OCI-LY1 (cell line): ENCODE results near the gene CRADD.

ENCODE experiments used
- H2AFZ ChIP-seq: fragments of 200-600 bp; sonication (generic), shearing (Covaris generic); 2 replicates; pipeline ENCODE4 v1.6.0; 2014; ENCODE audit warnings: antibody characterized with exemption, mild to moderate bottlenecking, low read length
- H3F3A ChIP-seq: fragments of 200-600 bp; sonication (generic), shearing (Covaris generic); 2 replicates; pipeline ENCODE4 v1.6.0; 2014; ENCODE audit warnings: mild to moderate bottlenecking, antibody characterized with exemption, low read length, moderate library complexity; ENCODE audit not compliant: insufficient read depth
- H3K27ac ChIP-seq: fragments of 200-600 bp; sonication (generic); 2 replicates; pipeline ENCODE4 v1.5.1; 2014; ENCODE audit warnings: low read length, mixed run types, mild to moderate bottlenecking, low read depth; ENCODE audit not compliant: poor library complexity, severe bottlenecking
- H3K27me3 ChIP-seq: fragments of 200-600 bp; sonication (generic); 2 replicates; pipeline ENCODE4 v1.6.0; 2014; ENCODE audit warnings: antibody characterized with exemption, mild to moderate bottlenecking, low read length, moderate library complexity; ENCODE audit not compliant: insufficient read depth
- H3K36me3 ChIP-seq: fragments of 200-600 bp; sonication (generic); 2 replicates; pipeline ENCODE4 v1.6.1; 2014; ENCODE audit warnings: mild to moderate bottlenecking, antibody characterized with exemption, low read length, moderate library complexity, mixed read lengths; ENCODE audit not compliant: insufficient read depth
- H3K4me1 ChIP-seq: fragments of 200-600 bp; sonication (generic); 2 replicates; pipeline ENCODE4 v1.5.1; 2014; ENCODE audit warnings: mild to moderate bottlenecking, low read length, moderate library complexity; ENCODE audit not compliant: insufficient read depth, severe bottlenecking
- H3K4me2 ChIP-seq: fragments of 200-600 bp; sonication (generic), shearing (Covaris generic); 2 replicates; pipeline ENCODE4 v1.6.1; 2014; ENCODE audit warnings: low read length
- H3K4me3 ChIP-seq: fragments of 200-600 bp; sonication (generic); 2 replicates; pipeline ENCODE4 v1.5.1; 2014; ENCODE audit warnings: low read length, low read depth, mild to moderate bottlenecking, mixed read lengths; ENCODE audit not compliant: poor library complexity, severe bottlenecking
- H3K79me2 ChIP-seq: fragments of 200-600 bp; shearing (Covaris generic); 2 replicates; pipeline ENCODE4 v1.6.1; 2016; ENCODE audit warnings: mixed run types, low read length, mixed read lengths; ENCODE audit not compliant: insufficient read depth
- H3K9ac ChIP-seq: fragments of 200-600 bp; sonication (generic), shearing (Covaris generic); 2 replicates; pipeline ENCODE4 v1.6.1; 2014; ENCODE audit warnings: mild to moderate bottlenecking, low read length, mixed read lengths
- H3K9me2 ChIP-seq: fragments of 200-600 bp; sonication (generic), shearing (Covaris generic); 2 replicates; pipeline ENCODE4 v1.6.1; 2014; ENCODE audit warnings: low read depth, mild to moderate bottlenecking, low read length, mixed read lengths
- H3K9me3 ChIP-seq: fragments of 200-600 bp; shearing (Covaris generic); 2 replicates; pipeline ENCODE4 v1.6.1; 2014; ENCODE audit warnings: low read length, mixed read lengths
- H4K20me1 ChIP-seq: fragments of 200-600 bp; sonication (generic), shearing (Covaris generic); 2 replicates; pipeline ENCODE4 v1.6.0; 2016; ENCODE audit warnings: mild to moderate bottlenecking, low read length; ENCODE audit not compliant: insufficient read depth
- EZH2 ChIP-seq: fragments of 200-600 bp; sonication (generic), shearing (Covaris generic); IDR thresholded peaks from 2 replicates; pipeline ENCODE4 v1.8.0; 2017; ENCODE audit warnings: borderline replicate concordance, mixed run types, mild to moderate bottlenecking, antibody characterized with exemption, low read length, moderate library complexity, mixed read lengths
- TF ChIP-seq, protein P1 (sequence below): fragments of 200-600 bp; sonication (generic), shearing (Covaris generic); IDR thresholded peaks from 2 replicates; pipeline ENCODE4 v1.5.1; 2017; ENCODE audit warnings: mild to moderate bottlenecking, antibody characterized with exemption, low read length, moderate library complexity, mixed read lengths

The CRADD gene

DNA sequence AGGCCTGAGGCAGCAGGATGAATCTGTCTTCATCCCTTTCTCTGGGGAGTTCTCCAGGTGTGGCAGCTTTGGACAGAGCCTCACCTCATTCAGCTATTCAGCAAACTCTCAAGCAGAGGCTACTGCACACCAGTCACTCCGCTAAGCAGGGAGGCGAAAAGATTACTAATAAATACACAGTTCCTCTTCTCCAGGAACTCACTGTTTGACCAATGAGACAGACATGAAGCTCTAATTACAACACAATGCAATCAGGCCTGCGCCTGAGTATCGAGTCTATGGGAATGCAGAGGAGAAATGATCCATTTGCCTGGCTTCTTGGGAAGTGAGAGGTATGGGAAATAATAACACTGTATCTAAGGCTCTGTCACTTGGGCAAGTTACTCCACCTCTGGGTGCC lies 178.1 kb downstream of the CRADD start:
- Histone ChIP-seq H3K79me2 (no peaks in the 10 kb centered on the region), H3F3A (no peaks in the 10 kb centered on the region), H3K9ac (no peak overlapping the region), H3K9me3 (no peaks in the 10 kb centered on the region), H3K36me3 (no peaks in the 10 kb centered on the region), H3K4me3 (no peak overlapping the region), H4K20me1 (no peaks in the 10 kb centered on the region), H3K27me3 (no peaks in the 10 kb centered on the region), H3K9me2 (no peaks in the 10 kb centered on the region), H2AFZ (no peak overlapping the region), H3K27ac (no peak overlapping the region), H3K4me1 (peaks cover 30% of the 10 kb centered on the region), H3K4me2 (no peak overlapping the region)
- TF ChIP-seq, protein P1, sequence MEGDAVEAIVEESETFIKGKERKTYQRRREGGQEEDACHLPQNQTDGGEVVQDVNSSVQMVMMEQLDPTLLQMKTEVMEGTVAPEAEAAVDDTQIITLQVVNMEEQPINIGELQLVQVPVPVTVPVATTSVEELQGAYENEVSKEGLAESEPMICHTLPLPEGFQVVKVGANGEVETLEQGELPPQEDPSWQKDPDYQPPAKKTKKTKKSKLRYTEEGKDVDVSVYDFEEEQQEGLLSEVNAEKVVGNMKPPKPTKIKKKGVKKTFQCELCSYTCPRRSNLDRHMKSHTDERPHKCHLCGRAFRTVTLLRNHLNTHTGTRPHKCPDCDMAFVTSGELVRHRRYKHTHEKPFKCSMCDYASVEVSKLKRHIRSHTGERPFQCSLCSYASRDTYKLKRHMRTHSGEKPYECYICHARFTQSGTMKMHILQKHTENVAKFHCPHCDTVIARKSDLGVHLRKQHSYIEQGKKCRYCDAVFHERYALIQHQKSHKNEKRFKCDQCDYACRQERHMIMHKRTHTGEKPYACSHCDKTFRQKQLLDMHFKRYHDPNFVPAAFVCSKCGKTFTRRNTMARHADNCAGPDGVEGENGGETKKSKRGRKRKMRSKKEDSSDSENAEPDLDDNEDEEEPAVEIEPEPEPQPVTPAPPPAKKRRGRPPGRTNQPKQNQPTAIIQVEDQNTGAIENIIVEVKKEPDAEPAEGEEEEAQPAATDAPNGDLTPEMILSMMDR, result no peak
- TF ChIP-seq EZH2, result no peak

- H3K27ac ChIP-seq, result no peak overlapping the region
- no peaks in the 10 kb centered on the region for H3K79me2 ChIP-seq
- H4K20me1 ChIP-seq, result no peaks in the 10 kb centered on the region
- TF ChIP-seq, protein P1, result no peak
- TF ChIP-seq EZH2, result no peak
- H3K9ac ChIP-seq, result no peak overlapping the region
- no peaks in the 10 kb centered on the region for H3K9me3 ChIP-seq
- peaks cover 24% of the 10 kb centered on the region for H3K4me1 ChIP-seq
- no peak overlapping the region for H3K4me2 ChIP-seq
- H3F3A ChIP-seq, result no peaks in the 10 kb centered on the region
- H3K27me3 ChIP-seq, result no peaks in the 10 kb centered on the region
- no peak overlapping the region for H3K4me3 ChIP-seq
- H2AFZ ChIP-seq, result no peak overlapping the region
- no peaks in the 10 kb centered on the region for H3K36me3 ChIP-seq
- no peaks in the 10 kb centered on the region for H3K9me2 ChIP-seq
Observed at GRCh38 chr12:93856611-93857010, 179.4 kb downstream of the CRADD start.

DNA sequence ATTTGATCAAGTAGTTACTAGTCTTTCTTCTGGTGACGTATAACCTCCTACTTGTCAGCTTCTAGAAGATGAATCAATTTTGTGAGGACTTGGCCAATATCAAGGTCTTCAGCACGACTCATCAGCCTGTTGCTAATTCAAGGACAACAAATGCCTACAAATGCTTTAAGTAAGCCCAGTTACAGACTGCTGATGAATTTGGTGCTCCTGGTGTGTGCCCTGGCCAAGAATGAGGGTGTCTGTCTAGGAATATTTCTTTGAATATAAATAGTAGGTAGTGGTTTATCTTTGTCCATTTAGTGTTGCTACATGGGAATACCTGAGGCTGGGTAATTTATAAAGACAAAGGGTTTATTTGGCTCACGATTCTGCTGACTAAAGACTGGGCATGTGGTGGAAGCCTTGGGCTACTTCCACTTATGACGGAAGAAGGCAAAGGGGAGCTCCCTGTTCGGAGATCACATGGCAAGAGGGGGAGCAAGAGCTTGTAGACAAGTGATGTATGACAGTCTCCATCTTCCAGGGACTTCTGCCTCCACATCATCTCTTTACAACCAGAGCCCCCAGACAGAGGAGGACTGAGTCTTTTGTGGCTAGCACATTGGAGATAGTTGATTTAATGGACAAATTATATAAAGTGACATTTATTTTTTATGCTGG lies 180.2 kb downstream of the CRADD start:
- H2AFZ ChIP-seq, result no peak overlapping the region
- H4K20me1 ChIP-seq, result no peaks in the 10 kb centered on the region
- no peak overlapping the region for H3K27ac ChIP-seq
- no peaks in the 10 kb centered on the region for H3K27me3 ChIP-seq
- H3K9ac ChIP-seq, result no peak overlapping the region
- TF ChIP-seq EZH2, result no peak
- peaks cover 16% of the 10 kb centered on the region for H3K4me1 ChIP-seq
- H3F3A ChIP-seq, result no peaks in the 10 kb centered on the region
- no peak overlapping the region for H3K4me3 ChIP-seq
- no peaks in the 10 kb centered on the region for H3K9me2 ChIP-seq
- no peaks in the 10 kb centered on the region for H3K36me3 ChIP-seq
- H3K9me3 ChIP-seq, result no peaks in the 10 kb centered on the region
- no peak overlapping the region for H3K4me2 ChIP-seq
- H3K79me2 ChIP-seq, result no peaks in the 10 kb centered on the region

- TF ChIP-seq EZH2, result no peak
- TF ChIP-seq, protein P1, result no peak
- Histone ChIP-seq H3K36me3 (no peaks in the 10 kb centered on the region), H3F3A (no peaks in the 10 kb centered on the region), H3K9ac (no peak overlapping the region), H3K4me3 (no peak overlapping the region), H4K20me1 (no peaks in the 10 kb centered on the region), H3K4me2 (no peak overlapping the region), H2AFZ (no peak overlapping the region), H3K27me3 (no peaks in the 10 kb centered on the region), H3K9me3 (no peaks in the 10 kb centered on the region), H3K9me2 (no peaks in the 10 kb centered on the region), H3K79me2 (no peaks in the 10 kb centered on the region), H3K27ac (no peak overlapping the region), H3K4me1 (peaks cover 18% of the 10 kb centered on the region)
Observed at GRCh38 chr12:93857991-93858447, 180.8 kb downstream of the CRADD start.
